GM18498 (cell line): ENCODE data around the gene FIBP.

Source experiments
- ATAC-seq: cut with Tn5 transposase; IDR thresholded peaks from one replicate; pipeline ENCODE4 v1.9.1; 2021; ENCODE audit warnings: mild to moderate bottlenecking, moderate library complexity; ENCODE audit not compliant: unreplicated experiment

FIBP gene

GRCh38 chr11:65860278-65861164, 27.8 kb downstream of the FIBP start, which contains the start of gene MUS81:
MUS81 (plus strand) TSS chr11:65860433; CDS start chr11:65860754, 321 bp downstream.
- ATAC-seq, result peak; percentile 28

- ATAC-seq, result no peak
These were observed 28.4 kb downstream of the FIBP start for GRCh38 chr11:65859812-65860277.

- ATAC-seq, result peak; percentile 53
These were observed 29.0 kb downstream of the FIBP start for GRCh38 chr11:65859095-65859811.

GRCh38 chr11:65858681-65859087, 29.6 kb downstream of the FIBP start:
- no peak for ATAC-seq

- ATAC-seq, result peak; percentile 54
These were observed 30.2 kb downstream of the FIBP start, which contains the start of gene CFL1 for GRCh38 chr11:65857853-65858680. CFL1 (minus strand) TSS chr11:65858180; CDS start chr11:65858099, 81 bp downstream.

- ATAC-seq, result peak; percentile 2
These were observed 30.8 kb downstream of the FIBP start for GRCh38 chr11:65857500-65857852.

GRCh38 chr11:65856689-65857499, 31.4 kb downstream of the FIBP start:
- ATAC-seq, result peak; percentile 29

- ATAC-seq, result no peak
These were observed 32.3 kb downstream of the FIBP start for GRCh38 chr11:65855927-65856363.

- ATAC-seq, result no peak
These were observed 33.1 kb downstream of the FIBP start for GRCh38 chr11:65854852-65855837.

- ATAC-seq, result no peak
These were observed 34.1 kb downstream of the FIBP start for GRCh38 chr11:65854161-65854592.

GRCh38 chr11:65853246-65853979, 34.9 kb downstream of the FIBP start:
- ATAC-seq, result no peak

GRCh38 chr11:65852508-65853245, 35.6 kb downstream of the FIBP start:
- no peak for ATAC-seq

- no peak for ATAC-seq
These were observed 36.3 kb downstream of the FIBP start for GRCh38 chr11:65851811-65852507.

GRCh38 chr11:65851083-65851579, 37.1 kb downstream of the FIBP start:
- ATAC-seq, result no peak

GRCh38 chr11:65850217-65851082, 37.8 kb downstream of the FIBP start:
- no peak for ATAC-seq
